Suppressor macrophage treated with lipopolysaccharide for 4 hours (primary cell): ENCODE data around the gene MSRB2.
"Not testable (repeated sequence)": the region's sequence is repeated elsewhere in the genome, so short reads cannot be mapped to it uniquely, and the experiment has no call there.

Source experiments
- DNase-seq: peaks from one replicate; pipeline ENCODE4 v3.0.0-alpha.2; 2020

MSRB2 gene

DNA sequence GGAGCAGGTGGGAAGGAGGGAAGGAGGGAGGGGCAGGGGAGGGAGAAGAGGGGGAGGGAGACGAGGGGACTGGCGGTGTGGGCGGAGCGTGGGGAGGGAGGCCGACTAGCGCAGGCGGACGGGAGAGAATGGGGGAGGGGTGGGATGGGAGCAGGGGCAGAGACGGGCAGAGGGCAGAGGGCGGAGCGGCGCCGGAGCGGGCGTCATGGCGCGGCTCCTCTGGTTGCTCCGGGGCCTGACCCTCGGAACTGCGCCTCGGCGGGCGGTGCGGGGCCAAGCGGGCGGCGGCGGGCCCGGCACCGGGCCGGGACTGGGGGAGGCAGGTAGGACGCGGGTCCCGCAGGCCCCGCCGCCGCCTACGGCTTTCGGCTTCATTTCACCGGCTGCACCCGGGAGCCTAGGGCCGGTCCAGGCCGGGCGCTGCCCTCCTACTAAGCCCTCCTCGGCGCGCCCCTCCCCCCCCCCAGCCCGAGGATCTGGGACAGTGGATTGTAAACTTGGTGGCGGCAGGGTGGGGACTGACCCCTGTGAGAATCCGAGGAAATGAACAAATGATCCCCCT is at the start of gene MSRB2:
MSRB2 (plus strand) TSS at position 176 of the 562 bp plus-strand sequence; CDS start at position 206, 30 bp downstream.
- DNase-seq: peak; percentile 72

- DNase-seq: no peak
Measured at GRCh38 chr10:23046027-23046426, 49.4 kb upstream of the MSRB2 start.

GRCh38 chr10:23047201-23048050 is 48.0 kb upstream of the MSRB2 start:
- no peak for DNase-seq

DNA sequence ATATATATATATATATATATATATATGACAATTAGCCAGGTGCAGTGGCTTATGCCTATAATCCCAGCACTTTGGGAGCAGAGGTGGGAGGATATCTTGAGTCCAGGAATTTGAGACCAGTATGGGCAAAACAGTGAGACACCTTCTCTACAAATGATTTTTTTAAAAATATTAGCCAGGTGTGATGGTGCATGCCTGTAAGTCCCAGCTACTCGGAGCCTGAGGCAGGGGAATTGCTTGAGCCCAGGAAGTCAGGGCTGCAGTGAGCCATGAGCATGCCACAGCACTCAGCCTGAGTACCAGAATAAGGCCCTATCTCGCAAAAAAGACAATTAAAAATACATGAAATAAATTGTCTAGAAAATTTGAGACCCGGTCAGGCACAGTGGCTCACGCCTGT is 47.2 kb upstream of the MSRB2 start:
- no peak for DNase-seq

DNA sequence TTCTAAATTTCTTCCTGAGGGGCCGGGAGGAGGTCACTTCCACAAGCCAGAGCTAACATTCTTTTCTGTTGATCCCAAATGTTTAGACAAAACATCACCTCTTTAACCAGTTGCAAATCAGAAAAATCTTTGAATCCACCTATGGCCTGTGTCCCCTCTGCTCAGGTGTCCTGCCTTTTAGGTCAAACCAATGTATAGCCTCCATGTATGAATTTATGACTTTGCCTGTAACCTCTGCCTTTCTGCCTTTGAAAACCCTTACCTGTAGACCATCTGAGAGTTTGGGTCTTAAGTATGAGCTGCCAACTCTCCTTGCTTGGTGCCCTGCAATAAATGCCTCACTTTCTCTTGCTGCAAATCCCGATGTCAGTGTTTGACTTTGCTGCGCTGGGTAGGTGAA is 44.1 kb upstream of the MSRB2 start:
- no peak for DNase-seq

- no peak for DNase-seq
Measured at GRCh38 chr10:23051855-23052331, 43.5 kb upstream of the MSRB2 start.

- DNase-seq: no peak
Measured at GRCh38 chr10:23053036-23053435, 42.3 kb upstream of the MSRB2 start.

DNA sequence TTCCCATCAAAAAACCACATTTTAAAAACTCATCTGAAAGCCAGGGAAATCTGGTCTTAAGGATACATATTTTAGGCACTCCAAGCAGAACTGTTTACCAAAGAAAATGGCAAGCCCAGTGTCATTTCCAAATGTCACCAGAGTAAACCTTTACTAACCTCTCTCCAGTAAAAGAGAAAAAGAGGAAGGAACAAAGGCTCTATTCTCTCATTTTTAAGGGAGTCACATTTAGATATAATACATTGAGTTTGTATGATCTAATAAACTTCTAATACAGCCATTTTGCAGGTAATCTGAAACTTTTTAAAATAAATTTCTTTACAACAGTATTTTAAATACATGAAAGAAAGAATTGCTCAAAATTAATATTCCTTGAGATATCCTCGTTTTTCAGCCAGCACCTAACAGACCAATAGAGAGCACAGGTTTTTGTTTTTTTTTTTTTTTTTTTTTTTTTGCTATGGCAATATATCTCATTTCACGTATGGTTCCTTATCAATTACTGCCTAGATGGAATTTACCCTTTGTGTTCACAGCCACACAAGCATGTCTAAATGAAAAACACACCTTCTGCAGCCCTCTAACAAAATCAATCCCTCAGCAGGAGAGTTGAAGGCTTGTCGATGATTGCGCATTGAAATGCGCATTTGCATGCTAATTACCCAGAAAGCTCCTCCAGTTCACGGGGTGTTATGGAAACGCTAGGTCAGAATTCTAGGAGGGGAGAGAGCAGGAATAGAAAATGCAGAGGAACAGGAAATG is 39.8 kb upstream of the MSRB2 start:
- DNase-seq: no peak

- DNase-seq: no peak
Measured at GRCh38 chr10:23056186-23056579, 39.2 kb upstream of the MSRB2 start.

- DNase-seq: no peak
Measured at GRCh38 chr10:23058366-23058765, 37.0 kb upstream of the MSRB2 start.

- DNase-seq: no peak
Measured at GRCh38 chr10:23060918-23061317, 34.5 kb upstream of the MSRB2 start.

DNA sequence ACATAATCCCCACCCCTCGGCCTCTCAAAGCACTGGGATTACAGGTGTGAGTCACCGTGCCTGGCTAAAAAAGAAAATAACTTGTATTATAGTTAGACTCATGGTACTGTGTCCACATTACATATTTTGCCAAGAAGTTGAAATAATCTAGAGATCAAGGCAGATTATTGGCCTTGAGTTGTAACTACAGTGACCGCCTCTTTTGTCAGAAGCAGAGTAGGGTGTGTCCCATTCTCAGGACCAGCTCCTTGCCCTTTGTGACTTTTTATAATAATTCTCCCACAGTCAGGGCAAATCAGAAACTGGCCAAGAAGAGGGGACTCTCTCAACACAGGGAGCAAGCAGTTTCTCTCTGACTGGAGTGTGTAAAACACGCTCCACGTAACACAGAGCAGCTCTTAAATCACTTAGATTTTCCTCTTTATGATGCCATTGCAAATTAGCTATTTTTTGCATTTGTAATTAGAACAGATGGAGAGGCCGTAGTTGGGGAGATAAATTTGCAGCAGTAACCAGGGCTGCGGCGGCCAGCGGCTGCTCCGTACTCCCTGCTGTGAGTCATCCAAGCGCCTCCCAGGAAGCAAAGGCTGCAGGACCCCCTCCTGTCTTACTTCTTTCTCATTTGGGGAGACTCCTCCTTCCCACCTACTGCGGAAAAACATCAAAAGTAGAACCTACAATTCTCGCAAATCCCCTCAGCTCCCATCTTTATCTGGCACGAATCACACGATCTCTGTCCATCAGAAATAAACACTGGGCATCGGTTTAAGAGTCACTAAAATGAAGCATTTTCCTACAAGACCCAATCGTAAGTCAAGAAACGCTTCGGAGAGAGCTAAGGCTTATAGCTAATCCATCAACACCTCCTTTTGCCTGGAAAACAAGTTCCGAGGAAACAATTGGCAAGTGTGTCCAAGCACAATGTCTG is 32.1 kb upstream of the MSRB2 start:
- no peak for DNase-seq

DNA sequence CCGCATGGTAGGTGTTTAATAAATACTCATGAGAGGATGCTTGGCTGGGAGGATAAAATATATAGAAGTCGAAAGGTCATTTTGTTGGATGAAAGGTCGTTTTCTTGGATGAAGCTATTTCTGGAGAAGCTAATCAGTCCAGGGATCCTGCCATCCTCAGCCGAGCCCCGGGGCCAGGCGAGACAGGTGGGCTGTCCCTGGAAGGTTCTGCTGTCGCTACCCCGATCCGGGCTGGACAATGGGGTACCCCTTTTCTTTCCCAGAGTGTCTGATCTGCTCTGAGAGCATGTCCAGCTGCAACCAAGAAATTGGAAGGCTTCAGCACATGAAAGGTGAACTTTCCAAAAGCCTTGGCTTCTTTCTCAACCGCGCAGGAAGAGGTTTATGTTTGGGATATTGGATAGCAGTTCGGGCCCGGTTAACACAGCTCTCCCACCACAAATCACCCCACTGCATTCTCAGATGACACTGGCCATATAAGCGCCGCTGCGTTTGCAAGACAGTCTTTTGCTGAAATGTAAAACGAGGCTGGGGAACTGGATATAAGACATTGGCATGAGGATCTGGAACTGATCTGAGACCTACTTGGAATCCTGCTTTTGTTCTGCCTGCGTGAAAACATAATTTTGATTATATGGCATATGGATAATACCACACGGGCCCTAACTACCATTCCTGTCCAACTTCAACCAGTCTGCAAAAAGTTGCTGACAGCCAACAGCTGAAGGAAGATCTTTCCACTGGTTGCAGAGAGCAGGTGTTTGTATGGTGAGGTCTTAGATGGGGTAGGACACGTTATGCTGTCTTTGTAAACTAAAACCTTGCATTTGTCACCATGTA is 31.2 kb upstream of the MSRB2 start:
- no peak for DNase-seq

DNA sequence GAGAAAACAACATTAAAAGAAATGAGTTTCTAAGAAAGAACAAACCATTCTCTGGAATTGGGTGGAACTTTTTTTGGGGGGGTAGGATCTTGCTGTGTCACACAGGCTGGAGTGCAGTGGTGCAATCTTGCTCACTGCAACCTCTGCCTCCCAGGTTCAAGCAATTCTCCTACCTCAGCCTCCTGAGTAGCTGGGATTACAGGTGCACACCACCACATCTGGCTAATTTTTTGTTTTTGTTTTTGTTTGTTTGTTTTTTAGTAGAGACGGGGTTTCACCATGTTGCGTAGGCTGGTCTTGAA is 30.6 kb upstream of the MSRB2 start:
- DNase-seq: not testable (repeated sequence)

DNA sequence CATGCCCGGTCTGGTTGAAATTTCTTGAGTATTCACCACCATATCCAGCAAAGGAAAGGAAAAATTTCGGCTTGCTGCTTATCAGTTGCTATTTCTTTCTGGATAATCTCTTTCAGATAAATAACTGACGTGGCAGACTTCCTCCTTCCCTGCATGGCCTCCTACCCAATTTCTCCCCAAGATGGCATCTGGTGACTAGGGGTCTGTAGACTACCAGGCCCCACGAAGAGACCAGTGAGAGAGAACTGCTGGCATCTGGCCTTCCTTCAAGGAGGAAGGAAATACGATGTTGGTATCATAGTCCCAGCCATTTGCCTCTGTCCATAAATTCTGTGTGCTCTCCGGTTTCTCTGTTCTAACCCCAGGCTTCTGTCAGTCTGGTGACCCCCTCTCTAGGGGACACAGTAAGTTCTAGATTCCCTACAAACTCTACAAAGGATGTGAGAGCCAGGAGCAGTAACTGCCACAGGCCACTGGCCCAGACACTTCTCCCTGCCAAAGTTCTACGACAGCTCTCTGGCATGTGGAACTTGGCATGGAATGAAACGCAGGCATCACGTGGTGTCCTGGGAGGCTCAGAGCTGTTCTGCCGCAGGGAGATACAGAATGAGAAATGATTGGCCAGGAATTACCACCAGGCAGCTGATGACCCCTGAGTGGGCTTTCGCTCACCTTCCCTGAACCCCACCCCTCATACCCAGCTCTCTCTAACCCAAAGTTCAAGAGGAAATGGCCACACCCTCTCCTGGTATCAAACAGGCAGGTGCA is 30.0 kb upstream of the MSRB2 start:
- DNase-seq: no peak

GRCh38 chr10:23067337-23067736 is 28.0 kb upstream of the MSRB2 start:
- DNase-seq: no peak

DNA sequence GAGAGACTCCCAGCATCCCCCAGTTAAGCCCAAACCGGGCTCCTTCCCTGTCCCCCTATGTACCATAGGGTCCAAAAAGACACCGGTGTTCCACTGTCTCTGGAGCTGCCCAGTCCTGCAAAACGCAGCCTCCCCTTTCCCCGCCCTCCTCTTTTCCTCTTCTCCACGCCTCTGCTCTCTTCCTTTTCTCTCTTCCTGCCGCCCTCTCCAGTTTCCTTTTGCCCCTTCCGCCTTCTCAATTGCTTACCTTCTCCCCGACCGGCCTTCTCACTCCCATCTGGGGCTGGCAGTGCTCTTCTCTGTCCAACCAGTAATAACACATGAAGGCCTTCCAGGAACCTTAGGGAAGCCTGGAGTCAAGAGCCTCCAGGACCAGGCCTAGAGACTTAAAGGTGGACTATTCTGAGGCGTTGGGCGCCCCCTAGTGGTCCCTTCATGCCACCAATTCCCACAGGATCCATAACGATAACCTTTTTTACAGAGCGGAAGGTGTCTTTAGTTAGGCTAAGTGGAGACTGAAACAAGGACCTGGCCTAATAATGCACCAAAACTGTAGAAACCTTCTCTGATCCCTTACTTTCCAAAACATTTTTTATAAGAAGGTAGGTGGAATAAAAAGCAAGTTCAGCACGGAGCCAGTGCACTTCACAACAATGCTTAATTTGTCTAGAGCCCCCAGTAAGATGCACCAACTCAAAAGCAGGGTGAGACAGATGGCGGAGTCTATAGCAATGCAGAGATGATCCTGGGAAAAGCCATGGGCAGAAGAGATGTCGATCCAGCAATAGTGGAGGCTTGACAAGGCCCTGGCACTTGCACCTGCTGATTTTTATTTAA is 27.2 kb upstream of the MSRB2 start:
- DNase-seq: peak; percentile 77

DNA sequence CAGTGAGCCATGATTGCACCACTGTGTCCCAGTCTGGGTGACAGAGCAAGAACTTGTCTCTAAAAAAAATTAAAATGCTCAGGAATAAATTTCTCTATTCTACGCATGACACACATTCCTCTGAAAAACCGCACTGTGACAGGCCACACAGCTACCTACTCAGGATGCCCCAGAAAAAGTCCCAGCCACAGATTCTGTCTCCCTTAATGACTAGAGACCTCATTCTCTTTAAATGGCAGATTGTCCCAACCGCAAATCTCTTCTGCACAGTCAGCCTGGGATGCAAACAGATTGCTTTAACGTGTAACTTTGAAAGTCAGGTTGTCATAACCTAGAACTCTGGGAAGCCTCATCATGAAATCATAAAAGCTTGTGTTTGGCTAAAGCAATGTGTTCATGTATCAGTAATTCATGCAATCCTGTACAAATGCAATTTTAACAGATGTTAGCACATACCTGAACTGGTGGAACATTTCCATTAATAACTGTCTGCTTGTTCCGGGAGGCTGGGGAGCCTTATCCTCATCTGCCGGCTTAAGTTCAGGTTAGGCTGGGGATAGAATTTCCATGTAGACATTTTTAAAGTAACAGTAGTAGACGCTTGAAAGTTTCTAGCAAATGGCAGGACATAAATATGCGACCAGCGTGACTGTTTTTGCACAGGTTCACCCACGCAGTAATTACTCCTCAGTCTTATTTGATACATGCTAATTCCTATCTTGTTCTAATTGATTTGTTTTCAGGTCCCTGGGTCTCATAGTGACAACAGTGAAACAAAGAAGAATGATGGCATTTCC is 26.2 kb upstream of the MSRB2 start:
- no peak for DNase-seq
